HFFc6 (cell line): Measurements from ENCODE around the gene DMAC2. TPM values are rescaled to one million over a fixed set of nuclear protein-coding genes. Genes with fewer than 3 reads are reported as not detected.

ENCODE experiments used
- DNase-seq: peaks from one replicate; pipeline ENCODE4 v3.0.0-alpha.2; 2018
- H3K27ac Mint-ChIP-seq: 2 replicates; pipeline ENCODE4 v1.8.0; 2020; ENCODE audit warnings: mild to moderate bottlenecking, mixed read lengths
- H3K27me3 Mint-ChIP-seq: 2 replicates; pipeline ENCODE4 v1.8.0; 2021; ENCODE audit warnings: mild to moderate bottlenecking, moderate library complexity, mixed read lengths; ENCODE audit not compliant: insufficient read depth
- H3K36me3 Mint-ChIP-seq: 2 replicates; pipeline ENCODE4 v1.8.0; 2021; ENCODE audit warnings: low read depth, mixed read lengths
- H3K4me1 Mint-ChIP-seq: 2 replicates; pipeline ENCODE4 v1.8.0; 2020; ENCODE audit warnings: low read depth, mixed read lengths
- H3K4me3 Mint-ChIP-seq: 2 replicates; pipeline ENCODE4 v1.8.0; 2020; ENCODE audit warnings: mild to moderate bottlenecking, moderate library complexity, mixed read lengths
- H3K9me3 Mint-ChIP-seq: 2 replicates; pipeline ENCODE4 v1.8.0; 2020; ENCODE audit warnings: mild to moderate bottlenecking, mixed read lengths
- total RNA-seq, 6 experiments: library from RNA; stranded (reverse); fragmentation: NEBNext Ultra II Directional; extraction: Animal tissue kit (Norgen Biotek cat#: 25700); gene quantifications; 2 replicates in 1 of 6; 3 replicates in 5 of 6; pipeline ENCODE4 v1.2.3, GENCODE V29; 2021
- TF ChIP-seq, protein P1 (sequence below): fragments of 200-600 bp; sonication (generic); IDR thresholded peaks from 2 replicates; pipeline ENCODE4 v1.5.0; 2021; ENCODE audit warnings: antibody characterized with exemption, mild to moderate bottlenecking

Gene DMAC2
- total RNA-seq, 6 experiments from 2014 or later: 42.8 to 52.2 (median 46.3) TPM

DNA sequence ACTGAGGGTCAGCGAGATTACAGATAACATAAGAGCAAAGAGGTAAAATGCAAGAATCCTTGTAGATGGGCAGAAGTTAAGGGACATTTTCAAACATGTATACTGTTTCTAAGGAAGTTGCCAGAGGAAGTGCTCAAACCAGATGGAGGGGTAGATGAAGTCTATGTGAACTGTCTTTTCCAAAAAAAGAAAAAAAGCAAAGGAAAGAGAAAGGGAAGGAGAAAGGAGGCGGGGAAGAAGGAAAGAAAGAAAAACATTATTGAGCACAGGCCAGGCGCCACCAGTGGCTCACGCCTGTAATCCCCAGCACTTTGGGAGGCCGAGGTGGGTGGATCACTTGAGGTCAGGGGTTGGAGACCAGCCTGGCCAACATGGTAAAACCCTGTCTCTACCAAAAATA is 5.3 kb downstream of the DMAC2 start:
- H3K27ac Mint-ChIP-seq: no peak overlapping the region
- no peak for DNase-seq
- H3K9me3 Mint-ChIP-seq: no peaks in the 10 kb centered on the region
- H3K27me3 Mint-ChIP-seq: no peaks in the 10 kb centered on the region; the same call in 1 of the 2 replicates
- H3K36me3 Mint-ChIP-seq: peaks cover 23% of the 10 kb centered on the region; the same call in 1 of the 2 replicates
- H3K4me1 Mint-ChIP-seq: peaks cover 8% of the 10 kb centered on the region; the same call in 1 of the 2 replicates
- H3K4me3 Mint-ChIP-seq: no peak overlapping the region
- TF ChIP-seq, protein P1, sequence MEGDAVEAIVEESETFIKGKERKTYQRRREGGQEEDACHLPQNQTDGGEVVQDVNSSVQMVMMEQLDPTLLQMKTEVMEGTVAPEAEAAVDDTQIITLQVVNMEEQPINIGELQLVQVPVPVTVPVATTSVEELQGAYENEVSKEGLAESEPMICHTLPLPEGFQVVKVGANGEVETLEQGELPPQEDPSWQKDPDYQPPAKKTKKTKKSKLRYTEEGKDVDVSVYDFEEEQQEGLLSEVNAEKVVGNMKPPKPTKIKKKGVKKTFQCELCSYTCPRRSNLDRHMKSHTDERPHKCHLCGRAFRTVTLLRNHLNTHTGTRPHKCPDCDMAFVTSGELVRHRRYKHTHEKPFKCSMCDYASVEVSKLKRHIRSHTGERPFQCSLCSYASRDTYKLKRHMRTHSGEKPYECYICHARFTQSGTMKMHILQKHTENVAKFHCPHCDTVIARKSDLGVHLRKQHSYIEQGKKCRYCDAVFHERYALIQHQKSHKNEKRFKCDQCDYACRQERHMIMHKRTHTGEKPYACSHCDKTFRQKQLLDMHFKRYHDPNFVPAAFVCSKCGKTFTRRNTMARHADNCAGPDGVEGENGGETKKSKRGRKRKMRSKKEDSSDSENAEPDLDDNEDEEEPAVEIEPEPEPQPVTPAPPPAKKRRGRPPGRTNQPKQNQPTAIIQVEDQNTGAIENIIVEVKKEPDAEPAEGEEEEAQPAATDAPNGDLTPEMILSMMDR: no peak

DNA sequence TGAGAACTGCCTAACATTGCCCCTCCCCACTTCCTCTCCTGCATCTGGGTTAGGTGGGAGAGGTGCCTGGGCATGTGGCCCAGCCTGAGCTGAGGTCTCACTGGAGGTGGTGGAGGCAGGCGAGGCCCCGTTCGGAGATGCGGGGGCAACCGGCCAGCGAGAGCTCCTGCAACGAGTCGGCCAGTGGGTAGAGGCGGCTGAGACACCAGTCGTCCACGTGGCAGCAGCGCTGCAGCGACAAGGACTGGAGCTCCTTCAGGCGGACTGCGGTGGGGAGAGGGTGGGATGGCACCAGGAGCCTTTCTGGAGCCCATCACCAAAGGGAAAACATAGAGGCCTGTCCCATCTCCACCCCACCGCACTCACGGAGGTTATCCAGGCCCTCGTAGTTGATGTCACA is 6.5 kb downstream of the DMAC2 start:
- Mint-ChIP-seq H3K27ac (no peak overlapping the region), H3K9me3 (no peaks in the 10 kb centered on the region), H3K27me3 (no peaks in the 10 kb centered on the region; the same call in 1 of the 2 replicates), H3K4me1 (peaks cover 15% of the 10 kb centered on the region), H3K4me3 (no peak overlapping the region), H3K36me3 (peaks cover 17% of the 10 kb centered on the region; the same call in 1 of the 2 replicates)
- no peak for DNase-seq
- TF ChIP-seq, protein P1: no peak

DNA sequence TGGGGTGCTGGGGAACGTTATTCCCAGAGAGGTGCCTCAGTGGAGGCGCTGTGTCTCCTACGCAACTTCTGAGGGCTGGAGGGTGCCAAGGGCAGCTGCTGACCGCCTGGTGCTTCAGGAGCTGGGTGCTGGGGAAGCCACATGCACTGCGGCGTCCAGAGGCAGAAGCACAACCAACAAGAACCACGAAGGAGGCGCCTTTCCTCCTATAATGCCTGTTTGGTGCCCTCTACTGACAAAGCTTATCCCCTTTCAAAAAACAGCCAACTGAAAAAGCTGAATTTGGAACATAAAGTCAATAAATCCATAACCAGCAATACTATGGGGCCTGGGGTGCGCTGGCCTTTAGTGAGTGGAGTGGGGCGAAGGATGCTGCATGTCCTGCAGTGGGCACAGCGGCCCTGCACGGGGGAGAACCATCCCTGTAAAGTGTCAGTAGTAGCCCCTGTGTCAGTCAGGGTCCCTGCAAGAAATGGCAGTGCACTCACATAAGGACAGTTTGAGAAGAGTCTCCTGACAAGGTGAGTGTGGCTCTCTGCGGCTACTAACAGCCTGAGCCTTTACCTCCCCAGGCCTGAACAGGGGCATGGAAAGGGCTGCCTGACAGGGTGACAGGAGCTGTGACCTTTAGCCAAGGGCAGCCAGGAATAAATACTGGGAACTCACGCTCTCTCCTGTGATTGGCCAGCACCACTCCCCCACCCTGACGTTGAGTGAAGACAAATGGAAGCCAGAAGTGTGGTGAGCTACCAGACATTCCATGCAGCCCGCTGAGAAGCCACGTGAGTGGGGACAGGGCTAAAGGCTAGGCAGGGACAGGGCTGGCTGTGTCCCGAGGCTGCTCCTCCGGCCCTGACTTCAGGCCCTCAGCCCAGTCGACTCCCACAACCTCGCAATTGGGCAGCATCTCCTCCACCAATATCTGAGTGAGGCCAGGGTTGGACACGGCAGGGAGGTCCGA is 8.0 kb downstream of the DMAC2 start:
- no peaks in the 10 kb centered on the region for H3K27me3 Mint-ChIP-seq
- DNase-seq: peak; percentile 46
- H3K4me1 Mint-ChIP-seq: peaks cover 30% of the 10 kb centered on the region
- H3K27ac Mint-ChIP-seq: no peak overlapping the region
- no peak overlapping the region for H3K4me3 Mint-ChIP-seq
- H3K9me3 Mint-ChIP-seq: no peaks in the 10 kb centered on the region
- peaks cover 16% of the 10 kb centered on the region; the same call in 1 of the 2 replicates for H3K36me3 Mint-ChIP-seq
- TF ChIP-seq, protein P1: peak; percentile 72

DNA sequence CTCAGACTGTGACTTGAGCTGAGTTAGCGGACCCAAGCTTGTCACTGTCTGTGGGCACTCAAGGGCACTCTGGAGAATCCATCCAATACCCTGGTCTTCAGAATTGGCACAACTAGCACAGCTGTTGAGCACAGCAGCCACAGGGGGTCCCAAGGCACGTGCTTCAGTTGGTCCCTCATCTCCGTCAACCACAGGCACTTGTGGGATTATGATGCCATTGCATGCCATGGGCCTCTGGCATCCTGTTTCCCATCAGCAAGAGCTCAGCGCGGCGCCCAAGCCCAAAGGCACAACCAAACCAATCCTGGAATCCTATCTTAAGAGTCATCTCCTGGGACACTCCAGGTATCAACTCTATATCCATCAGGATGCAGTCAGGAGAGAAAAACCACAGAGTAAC is 8.8 kb downstream of the DMAC2 start:
- Mint-ChIP-seq H3K4me1 (peaks cover 31% of the 10 kb centered on the region), H3K4me3 (no peak overlapping the region), H3K27me3 (no peaks in the 10 kb centered on the region), H3K9me3 (no peaks in the 10 kb centered on the region), H3K27ac (no peak overlapping the region), H3K36me3 (peaks cover 12% of the 10 kb centered on the region; the same call in 1 of the 2 replicates)
- TF ChIP-seq, protein P1: no peak
- DNase-seq: no peak

DNA sequence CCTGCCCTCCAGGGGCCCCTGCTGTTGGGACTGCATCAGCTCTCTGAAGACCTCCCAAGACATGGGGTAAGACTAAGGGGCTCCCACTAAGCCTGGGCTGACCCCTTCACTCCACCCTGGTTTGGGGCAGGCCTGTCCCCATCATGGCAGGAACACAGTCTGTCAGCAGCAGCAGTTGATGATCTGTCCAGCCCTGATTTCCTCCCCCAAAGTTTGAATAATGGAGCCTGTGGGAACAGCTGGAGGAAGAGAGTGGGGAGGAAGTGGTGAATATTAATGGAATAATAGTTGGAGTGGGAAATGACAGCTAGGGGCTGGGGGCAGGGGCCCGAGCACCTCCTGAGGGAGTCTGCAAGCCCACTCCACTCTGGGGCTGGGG is 11.2 kb downstream of the DMAC2 start:
- H3K4me3 Mint-ChIP-seq: peak overlapping the region; percentile 64; the same call in 1 of the 2 replicates
- no peak for DNase-seq
- H3K27ac Mint-ChIP-seq: peak overlapping the region; percentile 60; the same call in 1 of the 2 replicates
- TF ChIP-seq, protein P1: no peak
- peaks cover 1% of the 10 kb centered on the region; the same call in 1 of the 2 replicates for H3K27me3 Mint-ChIP-seq
- peaks cover 7% of the 10 kb centered on the region; the same call in 1 of the 2 replicates for H3K36me3 Mint-ChIP-seq
- no peaks in the 10 kb centered on the region for H3K9me3 Mint-ChIP-seq
- H3K4me1 Mint-ChIP-seq: peaks cover 31% of the 10 kb centered on the region
